ENCODE data around the gene VSIG10. TPM values are rescaled to one million over a fixed set of nuclear protein-coding genes. Genes with fewer than 3 reads are reported as not detected.

VSIG10 gene
- polyA plus RNA-seq, 1 donor (not counting 4 experiments of a cell fraction or from before 2014, with no cell fraction given), result 11.4 TPM

DNA sequence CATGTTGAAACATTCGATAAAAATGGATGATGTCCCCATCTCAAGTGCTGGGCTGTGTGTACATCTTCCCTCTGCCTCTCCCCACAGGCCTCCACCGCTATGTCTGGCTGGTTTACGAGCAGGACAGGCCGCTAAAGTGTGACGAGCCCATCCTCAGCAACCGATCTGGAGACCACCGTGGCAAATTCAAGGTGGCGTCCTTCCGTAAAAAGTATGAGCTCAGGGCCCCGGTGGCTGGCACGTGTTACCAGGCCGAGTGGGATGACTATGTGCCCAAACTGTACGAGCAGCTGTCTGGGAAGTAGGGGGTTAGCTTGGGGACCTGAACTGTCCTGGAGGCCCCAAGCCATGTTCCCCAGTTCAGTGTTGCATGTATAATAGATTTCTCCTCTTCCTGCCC, 40.7 kb upstream of the VSIG10 start:
- H3K27me3 ChIP-seq (ENCODE audit: control insufficient read depth, extremely low read depth, insufficient read depth, low read length), result no peaks in the 10 kb centered on the region
- no peak for FAIRE-seq
- TF ChIP-seq, protein P1, sequence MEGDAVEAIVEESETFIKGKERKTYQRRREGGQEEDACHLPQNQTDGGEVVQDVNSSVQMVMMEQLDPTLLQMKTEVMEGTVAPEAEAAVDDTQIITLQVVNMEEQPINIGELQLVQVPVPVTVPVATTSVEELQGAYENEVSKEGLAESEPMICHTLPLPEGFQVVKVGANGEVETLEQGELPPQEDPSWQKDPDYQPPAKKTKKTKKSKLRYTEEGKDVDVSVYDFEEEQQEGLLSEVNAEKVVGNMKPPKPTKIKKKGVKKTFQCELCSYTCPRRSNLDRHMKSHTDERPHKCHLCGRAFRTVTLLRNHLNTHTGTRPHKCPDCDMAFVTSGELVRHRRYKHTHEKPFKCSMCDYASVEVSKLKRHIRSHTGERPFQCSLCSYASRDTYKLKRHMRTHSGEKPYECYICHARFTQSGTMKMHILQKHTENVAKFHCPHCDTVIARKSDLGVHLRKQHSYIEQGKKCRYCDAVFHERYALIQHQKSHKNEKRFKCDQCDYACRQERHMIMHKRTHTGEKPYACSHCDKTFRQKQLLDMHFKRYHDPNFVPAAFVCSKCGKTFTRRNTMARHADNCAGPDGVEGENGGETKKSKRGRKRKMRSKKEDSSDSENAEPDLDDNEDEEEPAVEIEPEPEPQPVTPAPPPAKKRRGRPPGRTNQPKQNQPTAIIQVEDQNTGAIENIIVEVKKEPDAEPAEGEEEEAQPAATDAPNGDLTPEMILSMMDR (optimal IDR thresholded peaks at IDR 0.05 in 1 of 3, IDR thresholded peaks at IDR 0.05 in 1 of 3, conservative IDR thresholded peaks at IDR 0.05 in 1 of 3; ENCODE audit: extremely low read depth in 1 of 3, insufficient read depth in 2 of 3, low read length in 3 of 3), result no peak
- TF ChIP-seq EZH2 (IDR thresholded peaks at IDR 0.05; ENCODE audit: low read length), result no peak
- H3K36me3 ChIP-seq (ENCODE audit: control insufficient read depth in 2 of 2, extremely low read depth in 1 of 2, insufficient read depth in 2 of 2, low read length in 2 of 2), result peaks cover 26 to 29% of the 10 kb centered on the region in 2 experiments
- H3K4me1 ChIP-seq (ENCODE audit: control insufficient read depth, extremely low read depth, insufficient read depth, low read length), result no peaks in the 10 kb centered on the region
- H3K9me3 ChIP-seq (ENCODE audit: control insufficient read depth, low read depth, low read length), result no peaks in the 10 kb centered on the region
- H3K9me1 ChIP-seq (ENCODE audit: control insufficient read depth, extremely low read depth, insufficient read depth, low read length), result no peaks in the 10 kb centered on the region
- DNase-seq (ENCODE audit: low read depth, low spot score), result no peak
- dilution Hi-C loops (cut with MboI; ENCODE audit: extremely low pct_ligation_motif_present, low sequenced_read_pairs), result no loop called here
- peaks cover 6% of the 10 kb centered on the region for H3K79me2 ChIP-seq (ENCODE audit: control insufficient read depth, insufficient read depth, low read length)
- H3K27ac ChIP-seq (ENCODE audit: control insufficient read depth, insufficient read depth, low read length), result no peak overlapping the region
- no peak overlapping the region for H3K9ac ChIP-seq (ENCODE audit: control insufficient read depth, extremely low read depth, insufficient read depth, low read length)
- no peak overlapping the region for H3K4me2 ChIP-seq (ENCODE audit: control insufficient read depth, extremely low read depth, insufficient read depth, low read depth, low read length)
- no peak overlapping the region for H2AFZ ChIP-seq (ENCODE audit: control insufficient read depth, low read length)
- no peak overlapping the region for H3K4me3 ChIP-seq (ENCODE audit: control insufficient read depth in 2 of 3, extremely low read depth in 1 of 3, insufficient read depth in 2 of 3, low read depth in 1 of 3, low read length in 3 of 3)
- H4K20me1 ChIP-seq (ENCODE audit: control insufficient read depth, extremely low read depth, insufficient read depth, low read length), result no peaks in the 10 kb centered on the region

DNA sequence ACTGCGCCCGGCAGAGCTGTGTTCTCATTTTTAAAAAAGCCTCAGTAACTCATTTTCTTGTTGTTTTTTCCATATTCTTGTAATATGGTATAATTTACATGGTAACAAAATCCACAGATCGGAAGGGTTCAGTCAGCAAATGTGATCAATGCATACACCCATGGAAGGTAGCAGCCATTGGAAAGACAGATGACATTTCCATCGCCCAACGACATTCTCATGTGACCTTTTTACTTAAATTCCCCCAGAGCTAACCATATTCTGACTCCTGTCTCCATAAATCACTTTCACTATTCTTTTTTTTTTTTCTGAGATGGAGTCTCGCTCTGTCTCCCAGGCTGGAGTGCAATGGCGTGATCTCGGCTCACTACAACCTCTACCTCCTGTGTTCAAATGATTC, 37.0 kb upstream of the VSIG10 start:
- dilution Hi-C loops (cut with MboI; ENCODE audit: extremely low pct_ligation_motif_present, low sequenced_read_pairs), result no loop called here
- Histone ChIP-seq H3K27ac (ENCODE audit: control insufficient read depth, insufficient read depth, low read length) (no peak overlapping the region), H3K79me2 (ENCODE audit: control insufficient read depth, insufficient read depth, low read length) (peaks cover 28% of the 10 kb centered on the region), H3K27me3 (ENCODE audit: control insufficient read depth, extremely low read depth, insufficient read depth, low read length) (no peaks in the 10 kb centered on the region), H4K20me1 (ENCODE audit: control insufficient read depth, extremely low read depth, insufficient read depth, low read length) (no peaks in the 10 kb centered on the region), H2AFZ (ENCODE audit: control insufficient read depth, low read length) (no peak overlapping the region), H3K36me3 (ENCODE audit: control insufficient read depth in 2 of 2, extremely low read depth in 1 of 2, insufficient read depth in 2 of 2, low read length in 2 of 2) (peaks cover 24 to 28% of the 10 kb centered on the region in 2 experiments), H3K9me3 (ENCODE audit: control insufficient read depth, low read depth, low read length) (no peaks in the 10 kb centered on the region), H3K4me1 (ENCODE audit: control insufficient read depth, extremely low read depth, insufficient read depth, low read length) (peaks cover 4% of the 10 kb centered on the region), H3K4me2 (ENCODE audit: control insufficient read depth, extremely low read depth, insufficient read depth, low read depth, low read length) (no peak overlapping the region), H3K9me1 (ENCODE audit: control insufficient read depth, extremely low read depth, insufficient read depth, low read length) (no peaks in the 10 kb centered on the region), H3K9ac (ENCODE audit: control insufficient read depth, extremely low read depth, insufficient read depth, low read length) (no peak overlapping the region), H3K4me3 (ENCODE audit: control insufficient read depth in 2 of 3, extremely low read depth in 1 of 3, insufficient read depth in 2 of 3, low read depth in 1 of 3, low read length in 3 of 3) (no peak overlapping the region)
- DNase-seq (ENCODE audit: low read depth, low spot score), result no peak
- TF ChIP-seq EZH2 (IDR thresholded peaks at IDR 0.05; ENCODE audit: low read length), result no peak
- TF ChIP-seq, protein P1 (optimal IDR thresholded peaks at IDR 0.05 in 1 of 3, IDR thresholded peaks at IDR 0.05 in 1 of 3, conservative IDR thresholded peaks at IDR 0.05 in 1 of 3; ENCODE audit: extremely low read depth in 1 of 3, insufficient read depth in 2 of 3, low read length in 3 of 3), result no peak
- FAIRE-seq, result no peak
